H7 (cell line): Measurements from ENCODE around the gene ZNF195. TPM values are rescaled to one million over a fixed set of nuclear protein-coding genes. Genes with fewer than 3 reads are reported as not detected.
"Not testable (repeated sequence)": the region's sequence is repeated elsewhere in the genome, so short reads cannot be mapped to it uniquely, and the experiment has no call there.

Experiments
- DNase-seq: peaks from one replicate; pipeline ENCODE4 v3.0.0; 2012
- H3K27me3 ChIP-seq: 2 replicates; pipeline ENCODE4 v1.6.0; 2011; ENCODE audit warnings: mild to moderate bottlenecking, low read length; ENCODE audit not compliant: control insufficient read depth, insufficient read depth
- H3K36me3 ChIP-seq: replicated peaks from 2 replicates; pipeline ENCODE4 v1.5.1; 2011; ENCODE audit warnings: low read length; ENCODE audit not compliant: control insufficient read depth, insufficient read depth
- H3K4me3 ChIP-seq: 2 replicates; pipeline ENCODE4 v1.5.1; 2011; ENCODE audit warnings: low read depth, mild to moderate bottlenecking, control low read depth, low read length, moderate library complexity; ENCODE audit not compliant: insufficient read depth
- total RNA-seq: library from RNA; depleted of rRNA; stranded (reverse); fragments of >200 nt; shearing (Covaris generic); gene quantifications from 2 replicates; pipeline ENCODE4 v1.2.3, GENCODE V29; 2014; rRNA removed

Gene ZNF195
- 47.0 and 48.9 TPM in 2 replicates for total RNA-seq

GRCh38 chr11:3378426-3379423 is at the start of gene ZNF195:
Gene ZNF195 (minus strand): TSS chr11:3379146. CDS start chr11:3379040, 106 bp downstream.
- Histone ChIP-seq H3K4me3 (peak within 1 kb of the TSS; percentile 99), H3K27me3 (no peaks in the 10 kb centered on the region), H3K36me3 (peaks cover 28% of the 10 kb centered on the region)
- peak; percentile 96 for DNase-seq

GRCh38 chr11:3428076-3428475 is 49.1 kb upstream of the ZNF195 start:
- not testable (repeated sequence) for DNase-seq, H3K4me3 ChIP-seq, H3K27me3 ChIP-seq, H3K36me3 ChIP-seq

- H3K27me3 ChIP-seq, H3K4me3 ChIP-seq, DNase-seq, H3K36me3 ChIP-seq: not testable (repeated sequence)
Measured at GRCh38 chr11:3426541-3426940, 47.6 kb upstream of the ZNF195 start.

DNA sequence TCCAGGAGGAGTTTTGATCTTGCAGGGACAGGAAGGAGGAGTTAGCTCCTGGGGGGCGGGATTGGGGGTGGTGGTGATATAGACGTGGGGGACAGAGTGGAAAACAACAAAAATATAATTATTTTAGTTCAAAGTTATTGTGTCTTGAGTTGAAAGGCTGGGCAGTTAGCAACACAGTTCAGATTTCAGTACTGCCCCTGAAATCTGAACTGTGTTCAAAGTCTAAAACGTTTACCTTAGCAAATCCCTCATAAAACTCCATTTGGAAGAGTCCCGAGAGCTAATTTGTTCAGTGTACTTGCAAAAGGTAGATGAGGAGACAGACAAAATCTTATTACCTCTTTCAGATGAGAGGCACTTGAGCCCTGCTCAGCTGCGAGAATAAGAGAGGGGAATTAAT is 45.0 kb upstream of the ZNF195 start:
- not testable (repeated sequence) for DNase-seq, H3K27me3 ChIP-seq, H3K4me3 ChIP-seq, H3K36me3 ChIP-seq

DNA sequence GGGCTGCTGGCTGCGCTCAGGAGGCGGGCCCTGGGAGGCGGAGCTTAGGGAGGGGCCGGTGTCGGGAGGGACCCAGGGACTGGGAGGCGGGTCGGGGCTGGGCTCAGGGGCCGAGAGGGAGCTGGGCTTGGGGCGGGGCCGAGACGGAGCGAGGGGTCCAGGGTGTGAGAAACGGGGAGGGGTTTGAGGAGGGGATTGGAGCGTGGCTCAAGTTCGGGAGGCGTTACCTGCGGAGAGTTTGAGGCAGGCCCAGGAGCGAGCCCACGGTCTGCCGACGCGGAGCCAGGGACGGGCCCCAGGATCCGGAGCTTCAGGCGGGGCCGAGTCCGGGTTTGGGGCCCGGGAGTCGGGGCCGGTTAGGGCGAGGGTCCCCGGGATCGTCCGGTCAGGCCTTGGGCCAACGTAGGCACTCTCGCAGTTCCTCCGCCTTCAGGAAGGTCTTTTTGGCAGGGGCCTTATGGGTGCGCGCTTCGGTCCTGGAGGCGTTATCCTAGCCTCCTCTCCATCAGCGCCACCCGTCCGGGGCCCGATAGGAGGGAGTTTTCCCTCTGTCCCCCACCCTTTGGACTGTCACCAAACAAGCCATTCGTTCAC is 44.3 kb upstream of the ZNF195 start:
- H3K27me3 ChIP-seq, H3K36me3 ChIP-seq: not testable (repeated sequence)
- peak overlapping the region; percentile 53 for H3K4me3 ChIP-seq
- DNase-seq = peak; percentile 79

DNA sequence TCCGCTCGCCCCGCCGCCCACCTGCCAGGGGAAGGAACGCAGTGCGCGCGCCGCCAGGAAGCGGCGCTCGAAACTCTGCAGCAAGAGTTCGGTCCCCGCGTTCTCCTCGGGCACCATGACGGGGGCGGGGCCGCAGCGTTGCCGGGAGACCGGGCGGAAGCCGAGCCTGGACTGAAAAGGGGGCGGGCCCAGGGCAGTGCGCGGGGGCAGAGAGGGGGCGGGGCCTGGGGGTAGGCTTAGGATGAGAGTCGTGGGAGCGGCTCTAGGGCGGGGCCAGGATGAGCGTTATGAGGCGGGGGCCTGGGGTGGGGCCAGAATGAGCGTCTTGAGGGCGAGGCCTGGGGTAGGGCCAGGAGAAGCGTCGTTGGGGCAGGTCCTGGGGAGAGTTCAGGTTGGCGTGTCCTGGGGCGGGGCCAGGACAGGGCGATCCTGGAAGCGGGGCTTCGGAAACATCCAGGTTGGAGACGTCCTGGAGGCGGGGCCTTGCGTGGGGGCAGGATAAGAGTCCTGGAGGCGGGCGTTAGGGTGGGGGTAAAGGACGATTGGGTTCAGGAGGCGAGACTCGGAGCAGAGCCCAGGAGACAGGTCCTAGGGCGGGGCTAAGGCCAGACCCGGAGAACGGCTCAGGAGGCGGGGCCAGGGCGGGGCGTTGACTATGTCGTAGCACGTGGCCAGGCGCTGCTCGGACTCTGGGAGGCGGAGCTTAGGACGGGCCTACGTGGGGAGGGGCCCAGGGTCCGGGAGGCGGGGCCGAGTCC is 43.6 kb upstream of the ZNF195 start:
- DNase-seq = peak; percentile 91
- not testable (repeated sequence) for H3K36me3 ChIP-seq, H3K27me3 ChIP-seq
- H3K4me3 ChIP-seq = peak overlapping the region; percentile 62

DNA sequence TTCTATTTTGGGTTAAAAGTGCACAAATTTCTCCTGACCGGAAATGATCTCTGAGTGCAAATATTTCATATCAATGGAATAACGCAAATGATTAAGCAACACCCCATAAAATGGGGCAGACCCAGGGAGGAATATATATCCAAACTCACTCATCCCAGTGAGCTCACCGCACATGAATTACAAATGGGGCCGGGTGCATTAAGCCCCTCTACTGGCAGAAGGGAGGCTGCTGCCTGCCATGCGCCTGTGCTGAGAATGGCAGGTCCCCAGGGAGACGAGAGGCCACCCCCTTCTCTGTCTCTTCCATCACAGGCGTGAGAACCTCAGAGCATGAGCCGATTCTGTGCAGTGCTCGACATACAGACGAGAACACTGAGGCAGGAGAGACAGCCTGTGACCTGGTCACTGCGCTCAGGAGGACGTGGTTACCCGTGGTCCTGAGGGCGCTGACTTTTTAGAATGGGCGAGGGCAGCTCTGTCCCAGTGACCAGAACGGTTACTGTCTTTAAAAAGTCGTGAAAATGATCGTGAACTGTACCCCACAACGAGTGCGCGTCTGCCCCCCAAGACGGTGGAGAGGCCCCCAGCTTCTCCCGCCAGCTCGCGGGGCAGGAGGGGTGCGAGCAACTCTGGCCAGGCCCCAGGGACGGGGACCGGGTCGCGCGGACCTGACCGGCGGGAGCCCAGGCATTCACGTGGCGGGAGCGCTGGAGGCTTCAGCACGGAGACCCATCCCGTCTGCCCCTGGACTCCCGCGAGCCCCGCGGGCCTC is 42.8 kb upstream of the ZNF195 start:
- not testable (repeated sequence) for H3K36me3 ChIP-seq, DNase-seq
- peak overlapping the region; percentile 62 for H3K4me3 ChIP-seq

GRCh38 chr11:3420281-3421042 is 41.5 kb upstream of the ZNF195 start:
- H3K4me3 ChIP-seq, H3K36me3 ChIP-seq, DNase-seq, H3K27me3 ChIP-seq: not testable (repeated sequence)

More for the DNA sequence above, 42.8 kb upstream of the ZNF195 start:
- H3K27me3 ChIP-seq = not testable (repeated sequence)

DNA sequence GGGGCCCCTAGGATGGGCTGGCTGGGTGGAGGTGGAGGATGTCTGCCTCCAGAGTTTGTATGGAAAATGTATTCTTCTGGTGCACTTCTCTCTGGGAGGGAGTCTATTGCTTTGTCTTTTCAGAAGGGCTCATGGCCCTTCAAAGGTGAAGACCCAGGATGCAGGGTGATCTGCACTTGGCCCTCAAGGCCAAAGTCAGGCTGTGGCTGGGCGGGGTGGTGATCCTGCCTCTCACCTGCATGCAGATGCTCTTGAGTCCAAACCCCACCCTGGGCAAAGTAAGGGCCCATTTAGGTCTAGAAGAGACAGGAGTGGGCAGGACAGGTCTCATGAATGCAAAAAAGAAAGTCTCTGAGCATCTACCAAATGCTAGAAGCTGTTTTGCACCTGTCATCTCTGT is 40.5 kb upstream of the ZNF195 start:
- H3K4me3 ChIP-seq, DNase-seq, H3K36me3 ChIP-seq, H3K27me3 ChIP-seq: not testable (repeated sequence)

DNA sequence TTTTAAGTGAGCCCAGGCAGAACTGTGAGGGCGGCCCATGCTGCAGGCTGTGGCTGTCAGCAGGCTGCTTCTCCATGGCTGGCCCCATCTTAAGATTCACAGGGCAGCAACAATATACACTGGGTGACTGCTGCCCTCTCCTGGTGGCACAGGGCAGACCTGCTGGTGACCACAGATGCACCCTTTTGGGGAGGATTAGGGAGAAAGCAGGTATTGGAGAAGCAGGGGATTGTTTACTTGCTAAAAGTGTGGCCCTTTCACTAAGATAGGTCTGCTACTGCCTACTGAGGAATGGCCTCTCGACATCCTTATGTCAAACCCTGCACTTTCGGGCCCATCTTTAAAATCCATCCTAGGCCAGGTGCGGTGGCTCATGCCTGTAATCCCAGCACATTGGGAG is 38.1 kb upstream of the ZNF195 start:
- not testable (repeated sequence) for DNase-seq

DNA sequence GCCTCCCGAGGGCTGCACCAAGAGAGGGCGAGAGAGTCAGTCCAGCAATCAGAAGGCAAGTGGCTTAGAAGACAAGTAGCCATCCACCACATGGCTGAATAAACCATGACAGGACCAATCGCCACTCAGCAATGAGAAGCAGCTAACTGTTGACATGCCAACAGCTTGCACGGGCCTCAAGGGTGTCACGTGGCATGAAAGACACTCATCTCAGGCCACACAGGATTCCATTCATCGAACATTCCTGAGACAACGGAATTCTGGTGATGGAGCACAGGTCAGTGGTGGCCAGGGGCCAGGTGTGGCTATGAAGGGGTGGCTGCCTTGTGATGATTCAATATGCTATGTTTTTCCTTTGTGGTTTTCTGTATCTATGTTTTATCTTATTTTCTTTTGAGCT is 36.4 kb upstream of the ZNF195 start:
- not testable (repeated sequence) for H3K36me3 ChIP-seq, H3K27me3 ChIP-seq, H3K4me3 ChIP-seq, DNase-seq

More for the DNA sequence above, 38.1 kb upstream of the ZNF195 start:
- H3K4me3 ChIP-seq, H3K36me3 ChIP-seq, H3K27me3 ChIP-seq: not testable (repeated sequence)

DNA sequence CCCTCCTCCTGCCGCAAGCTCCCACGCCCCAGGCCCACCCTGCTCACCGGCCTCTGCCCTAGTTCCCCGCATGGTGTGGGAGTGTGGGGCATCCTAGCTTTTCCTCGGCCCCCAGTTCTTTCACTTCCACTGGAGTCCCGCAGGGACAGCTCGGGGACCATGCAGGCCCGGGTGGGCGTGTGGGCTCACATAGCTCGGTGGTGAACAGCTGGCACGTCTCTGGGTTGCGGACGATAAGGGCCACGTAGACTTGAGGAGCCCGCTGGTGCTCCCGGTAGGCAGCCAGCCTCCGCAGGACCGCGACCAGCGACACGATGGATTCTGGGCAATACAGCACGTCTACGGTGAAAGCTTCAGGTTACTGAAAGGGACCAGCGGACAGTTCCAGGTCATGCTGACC is 34.7 kb upstream of the ZNF195 start:
- not testable (repeated sequence) for DNase-seq, H3K27me3 ChIP-seq, H3K36me3 ChIP-seq, H3K4me3 ChIP-seq

DNA sequence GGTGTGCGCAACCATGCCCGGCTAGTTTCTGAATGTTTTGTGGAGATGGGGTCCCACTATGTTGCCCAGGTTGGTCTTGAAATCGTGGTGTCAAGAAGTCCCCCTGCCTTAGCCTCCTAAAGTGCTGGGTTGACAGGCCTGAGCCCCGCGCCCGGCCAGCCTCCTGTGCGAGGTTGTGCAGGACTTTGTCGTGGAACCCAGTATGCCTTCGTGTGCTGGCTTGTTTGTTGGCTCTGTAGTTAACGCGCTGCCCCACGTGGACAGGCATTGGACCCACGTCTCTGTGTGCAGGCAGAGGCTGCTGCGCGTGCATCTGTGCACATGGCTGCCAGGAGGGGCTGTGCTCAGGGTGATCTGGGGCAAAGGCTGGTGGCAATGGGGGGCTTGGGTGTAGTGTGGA is 33.9 kb upstream of the ZNF195 start:
- no peak overlapping the region for H3K4me3 ChIP-seq
- H3K27me3 ChIP-seq = no peaks in the 10 kb centered on the region
- DNase-seq = no peak
- H3K36me3 ChIP-seq = no peaks in the 10 kb centered on the region; the same call in 1 of the 2 replicates
